ENCODE results near the gene NCAPG2.

The NCAPG2 gene

GRCh38 chr7:158734861-158735260 lies 30.3 kb upstream of the NCAPG2 start:
- DNase-seq (ENCODE audit: low read depth in 2 of 3, low spot score in 1 of 3): no peak

GRCh38 chr7:158733775-158734494 lies 29.3 kb upstream of the NCAPG2 start:
- DNase-seq (ENCODE audit: low read depth in 2 of 3, low spot score in 1 of 3): no peak

GRCh38 chr7:158733220-158733519 lies 28.6 kb upstream of the NCAPG2 start:
- no peak for DNase-seq (ENCODE audit: low read depth in 2 of 3, low spot score in 1 of 3)

GRCh38 chr7:158732494-158733219 lies 28.1 kb upstream of the NCAPG2 start:
- no peak for DNase-seq (ENCODE audit: low read depth in 2 of 3, low spot score in 1 of 3)

GRCh38 chr7:158731761-158732160 lies 27.2 kb upstream of the NCAPG2 start:
- DNase-seq (ENCODE audit: low read depth in 2 of 3, low spot score in 1 of 3): no peak

- no peak for DNase-seq (ENCODE audit: low read depth in 2 of 3, low spot score in 1 of 3)
Observed at GRCh38 chr7:158730383-158731346, 26.1 kb upstream of the NCAPG2 start.

- no peak for DNase-seq (ENCODE audit: low read depth in 2 of 3, low spot score in 1 of 3)
Observed at GRCh38 chr7:158729646-158730382, 25.2 kb upstream of the NCAPG2 start.

GRCh38 chr7:158728911-158729645 lies 24.5 kb upstream of the NCAPG2 start:
- no peak for DNase-seq (ENCODE audit: low read depth in 2 of 3, low spot score in 1 of 3)

- DNase-seq (ENCODE audit: low read depth in 2 of 3, low spot score in 1 of 3): no peak
Observed at GRCh38 chr7:158727690-158728089, 23.1 kb upstream of the NCAPG2 start.

- no peak for DNase-seq (ENCODE audit: low read depth in 2 of 3, low spot score in 1 of 3)
Observed at GRCh38 chr7:158726277-158726807, 21.7 kb upstream of the NCAPG2 start.

- DNase-seq (ENCODE audit: low read depth in 2 of 3, low spot score in 1 of 3): no peak
Observed at GRCh38 chr7:158725506-158725800, 20.8 kb upstream of the NCAPG2 start.

- DNase-seq (ENCODE audit: low read depth in 2 of 3, low spot score in 1 of 3): no peak
Observed at GRCh38 chr7:158724658-158725505, 20.3 kb upstream of the NCAPG2 start.

- DNase-seq (ENCODE audit: low read depth in 2 of 3, low spot score in 1 of 3): no peak
Observed at GRCh38 chr7:158723714-158724385, 19.2 kb upstream of the NCAPG2 start.

GRCh38 chr7:158723266-158723665 lies 18.7 kb upstream of the NCAPG2 start:
- no peak for DNase-seq (ENCODE audit: low read depth in 2 of 3, low spot score in 1 of 3)

GRCh38 chr7:158722574-158723237 lies 18.1 kb upstream of the NCAPG2 start:
- DNase-seq (ENCODE audit: low read depth in 2 of 3, low spot score in 1 of 3): no peak

- DNase-seq (ENCODE audit: low read depth in 2 of 3, low spot score in 1 of 3): no peak
Observed at GRCh38 chr7:158720112-158720511, 15.5 kb upstream of the NCAPG2 start.

- DNase-seq (ENCODE audit: low read depth in 2 of 3, low spot score in 1 of 3): no peak
Observed at GRCh38 chr7:158716802-158717201, 12.2 kb upstream of the NCAPG2 start.

- DNase-seq (ENCODE audit: low read depth in 2 of 3, low spot score in 1 of 3): no peak
Observed at GRCh38 chr7:158710651-158711102, 6.1 kb upstream of the NCAPG2 start.

Data from stimulated activated CD4-positive, alpha-beta T cell treated with anti-CD3 and anti-CD28 coated beads, Interleukin-12 subunit alpha, Interleukin-12 subunit beta, amount 100 ng/mL, for 48 hours (primary cell).